SK-N-MC (cell line): Measurements from ENCODE around the gene ZNF423.

Source experiments
- DNase-seq: peaks from one replicate; pipeline ENCODE4 v3.0.0-alpha.2; 2011; ENCODE audit warnings: low read depth, low spot score
- H3K27ac ChIP-seq: fragments of 200-600 bp; sonication (generic); 2 replicates; pipeline ENCODE4 v1.5.1; 2016; ENCODE audit warnings: mixed run types
- H3K36me3 ChIP-seq: fragments of 200-600 bp; sonication (generic); 2 replicates; pipeline ENCODE4 v1.6.1; 2017; ENCODE audit warnings: antibody characterized with exemption, low read length, mixed read lengths; ENCODE audit not compliant: insufficient read depth
- H3K4me3 ChIP-seq: fragments of 200-600 bp; sonication (generic); 2 replicates; pipeline ENCODE4 v1.5.1; 2016
- H3K9ac ChIP-seq: fragments of 200-600 bp; sonication (generic); 2 replicates; pipeline ENCODE4 v1.8.0; 2017; ENCODE audit warnings: mixed run types, mixed read lengths; ENCODE audit not compliant: insufficient read length
- H3K9me3 ChIP-seq: fragments of 200-600 bp; sonication (generic); 2 replicates; pipeline ENCODE4 v1.6.1; 2017; ENCODE audit warnings: low read depth, mild to moderate bottlenecking, antibody characterized with exemption, low read length, moderate library complexity, mixed read lengths
- EZH2 ChIP-seq: fragments of 200-600 bp; sonication (generic); IDR thresholded peaks from one replicate; pipeline ENCODE4 v1.6.1; 2017; ENCODE audit warnings: antibody characterized with exemption
- FOXP2 ChIP-seq: optimal IDR thresholded peaks from 2 replicates; pipeline ENCODE3; 2011; ENCODE audit warnings: mild to moderate bottlenecking, moderate library complexity; ENCODE audit not compliant: insufficient read depth; ENCODE audit errors: extremely low read length, control extremely low read depth
- POLR2AphosphoS5 ChIP-seq: IDR thresholded peaks from 2 replicates; pipeline ENCODE4 v1.6.1; 2012; ENCODE audit warnings: mild to moderate bottlenecking, low read depth, low read length, borderline replicate concordance

ZNF423 gene

DNA sequence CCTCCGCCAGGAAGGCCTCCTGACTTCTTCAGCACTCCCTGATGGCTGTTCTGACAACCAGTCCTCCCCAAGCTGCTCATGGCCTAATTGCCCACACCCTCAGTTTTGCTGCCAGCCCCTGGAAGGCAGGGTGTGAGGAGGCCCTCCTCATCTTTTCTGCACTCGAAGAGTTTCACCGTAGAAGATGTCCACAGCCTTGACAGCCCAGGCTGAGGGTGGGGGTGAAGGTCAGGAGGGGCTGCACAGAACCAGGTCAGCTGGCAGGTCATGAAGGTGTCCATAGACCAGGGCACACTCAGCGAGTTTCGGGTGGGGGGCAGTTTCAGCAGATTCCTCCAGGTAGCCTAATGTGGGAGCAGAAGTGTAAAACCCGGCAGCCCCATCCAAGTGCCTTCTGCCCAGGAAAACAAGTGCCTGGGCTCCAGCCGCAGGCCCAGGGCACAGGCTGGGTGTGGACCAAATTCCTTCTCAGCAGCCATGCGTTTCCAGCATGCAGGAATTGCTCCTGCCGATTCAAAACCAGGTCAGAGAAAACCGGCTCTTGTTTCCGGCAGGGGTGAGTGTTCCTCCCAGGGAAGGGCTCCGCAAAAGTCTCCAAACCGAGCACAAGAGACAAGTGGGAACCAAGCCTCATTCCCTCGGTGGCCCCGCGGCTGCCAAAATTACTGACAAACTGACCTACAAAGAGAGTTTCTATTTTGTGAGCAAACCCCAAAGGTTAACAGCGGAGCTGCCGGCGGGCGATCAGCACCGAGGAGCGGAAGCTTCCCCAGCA is 253.5 kb downstream of the ZNF423 start:
- no peak for DNase-seq
- Histone ChIP-seq H3K9ac (no peak overlapping the region), H3K36me3 (no peaks in the 10 kb centered on the region), H3K9me3 (no peaks in the 10 kb centered on the region), H3K4me3 (no peak overlapping the region), H3K27ac (no peak overlapping the region)
- TF ChIP-seq POLR2AphosphoS5: no peak
- no peak for TF ChIP-seq FOXP2
- TF ChIP-seq EZH2: no peak

DNA sequence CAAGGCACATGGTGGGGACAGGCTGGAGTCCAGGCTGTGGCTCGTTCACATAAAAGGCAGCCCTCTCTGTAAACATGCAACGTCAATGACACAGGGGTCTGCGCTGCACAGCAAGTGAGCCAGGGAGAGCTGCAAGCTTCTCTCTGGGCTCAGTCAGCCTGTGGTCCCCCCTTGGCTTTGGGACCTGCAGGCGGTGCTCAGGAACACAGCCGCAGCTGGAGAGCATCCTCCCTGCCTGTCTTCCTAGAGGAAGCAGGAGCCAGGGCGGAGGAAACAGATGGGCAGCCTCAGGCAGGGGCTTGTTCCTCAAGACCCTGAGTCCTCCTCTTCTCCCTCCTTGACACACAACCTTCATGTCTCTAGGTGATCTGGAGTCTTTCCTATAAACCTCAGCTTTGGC is 254.3 kb downstream of the ZNF423 start:
- Histone ChIP-seq H3K9ac (no peak overlapping the region), H3K4me3 (no peak overlapping the region), H3K36me3 (no peaks in the 10 kb centered on the region), H3K27ac (no peak overlapping the region), H3K9me3 (no peaks in the 10 kb centered on the region)
- no peak for DNase-seq
- no peak for TF ChIP-seq EZH2

DNA sequence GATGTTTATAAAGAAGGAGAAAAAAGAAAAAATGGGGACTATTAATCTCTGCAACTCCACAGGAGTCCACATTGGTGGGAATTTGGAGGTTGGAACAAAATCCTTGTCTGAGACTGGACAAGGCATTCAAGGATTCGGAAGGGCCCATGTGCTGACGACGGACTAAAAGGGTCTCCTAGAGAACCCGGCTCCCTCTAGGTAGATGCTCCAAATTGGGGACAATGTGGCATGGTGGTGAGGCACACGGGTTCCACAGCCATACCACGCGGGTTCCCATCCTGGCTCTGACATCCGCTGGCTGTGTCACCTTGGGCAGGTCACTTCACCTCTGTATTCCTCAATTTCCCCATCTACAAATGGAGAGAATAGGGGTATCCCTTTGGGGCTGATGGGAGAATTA is 254.9 kb downstream of the ZNF423 start:
- TF ChIP-seq FOXP2 (no peak), POLR2AphosphoS5 (no peak), EZH2 (no peak)
- Histone ChIP-seq H3K4me3 (no peak overlapping the region), H3K9ac (no peak overlapping the region), H3K27ac (no peak overlapping the region), H3K36me3 (no peaks in the 10 kb centered on the region), H3K9me3 (no peaks in the 10 kb centered on the region)
- no peak for DNase-seq

DNA sequence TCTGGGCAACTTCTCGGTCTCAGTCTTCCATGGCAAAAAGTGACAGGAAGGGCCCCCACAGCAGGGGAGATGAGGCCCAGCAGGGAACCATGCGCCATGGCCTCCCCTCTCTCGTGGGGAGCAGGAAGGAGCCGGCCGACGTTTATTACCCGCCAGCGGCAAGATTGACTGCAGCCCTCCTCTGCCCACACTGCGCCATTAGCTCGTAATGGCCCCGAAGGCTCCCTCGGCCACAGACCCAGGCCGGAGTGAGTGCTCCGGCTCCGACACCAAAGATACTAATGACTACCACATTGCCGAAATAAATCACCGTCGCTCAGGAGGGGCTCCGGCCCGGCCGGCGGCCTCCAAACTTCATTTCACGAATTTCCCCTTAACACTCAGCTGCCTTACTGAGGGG is 255.4 kb downstream of the ZNF423 start:
- no peak for DNase-seq
- no peak overlapping the region for H3K27ac ChIP-seq
- no peak overlapping the region for H3K4me3 ChIP-seq
- no peaks in the 10 kb centered on the region for H3K36me3 ChIP-seq
- H3K9me3 ChIP-seq: no peaks in the 10 kb centered on the region
- no peak for TF ChIP-seq POLR2AphosphoS5
- TF ChIP-seq FOXP2: no peak
- no peak for TF ChIP-seq EZH2
- no peak overlapping the region for H3K9ac ChIP-seq

DNA sequence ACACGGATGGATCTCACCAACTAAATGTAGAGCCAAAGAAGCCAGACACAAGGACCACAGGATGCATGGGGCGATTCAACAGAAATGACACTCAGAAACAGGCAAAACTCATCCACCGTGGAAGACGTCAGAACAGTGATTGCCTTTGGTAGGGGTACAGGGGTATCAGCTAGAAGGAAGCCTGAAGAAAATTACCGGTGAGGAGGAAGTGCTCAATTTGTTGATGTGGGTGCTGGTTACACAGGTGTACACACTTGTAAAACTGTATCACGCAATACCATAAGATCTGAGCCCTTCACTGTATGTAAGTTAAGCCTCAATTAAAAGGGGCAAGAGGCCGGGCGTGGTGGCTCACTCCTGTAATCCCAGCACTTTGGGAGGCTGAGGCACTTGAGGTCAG is 256.2 kb downstream of the ZNF423 start:
- Histone ChIP-seq H3K36me3 (no peaks in the 10 kb centered on the region), H3K9ac (no peak overlapping the region), H3K4me3 (no peak overlapping the region), H3K9me3 (no peaks in the 10 kb centered on the region), H3K27ac (no peak overlapping the region)
- DNase-seq: no peak
- TF ChIP-seq EZH2 (no peak), FOXP2 (no peak)

DNA sequence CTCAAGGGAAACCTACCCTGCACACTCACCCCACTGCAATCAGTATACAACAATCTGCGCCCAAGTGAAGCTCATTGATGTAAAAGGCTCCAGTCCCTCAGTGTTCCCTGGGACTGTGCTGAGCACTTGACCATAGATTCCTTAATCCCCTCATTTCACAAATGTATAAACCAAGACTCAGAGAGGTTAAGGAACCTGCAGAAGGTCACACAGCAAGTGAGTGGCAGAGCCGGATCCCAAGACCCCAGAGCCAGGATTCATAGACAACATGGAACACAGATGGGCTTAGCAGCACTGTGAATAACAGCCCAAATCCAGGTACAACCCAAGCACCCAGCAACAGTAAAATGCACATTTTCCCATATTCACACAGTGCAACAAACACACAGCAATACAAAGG is 256.6 kb downstream of the ZNF423 start:
- Histone ChIP-seq H3K9me3 (no peaks in the 10 kb centered on the region), H3K4me3 (no peak overlapping the region), H3K9ac (no peak overlapping the region), H3K27ac (no peak overlapping the region), H3K36me3 (no peaks in the 10 kb centered on the region)
- DNase-seq: no peak
- TF ChIP-seq EZH2 (no peak), FOXP2 (no peak), POLR2AphosphoS5 (no peak)

DNA sequence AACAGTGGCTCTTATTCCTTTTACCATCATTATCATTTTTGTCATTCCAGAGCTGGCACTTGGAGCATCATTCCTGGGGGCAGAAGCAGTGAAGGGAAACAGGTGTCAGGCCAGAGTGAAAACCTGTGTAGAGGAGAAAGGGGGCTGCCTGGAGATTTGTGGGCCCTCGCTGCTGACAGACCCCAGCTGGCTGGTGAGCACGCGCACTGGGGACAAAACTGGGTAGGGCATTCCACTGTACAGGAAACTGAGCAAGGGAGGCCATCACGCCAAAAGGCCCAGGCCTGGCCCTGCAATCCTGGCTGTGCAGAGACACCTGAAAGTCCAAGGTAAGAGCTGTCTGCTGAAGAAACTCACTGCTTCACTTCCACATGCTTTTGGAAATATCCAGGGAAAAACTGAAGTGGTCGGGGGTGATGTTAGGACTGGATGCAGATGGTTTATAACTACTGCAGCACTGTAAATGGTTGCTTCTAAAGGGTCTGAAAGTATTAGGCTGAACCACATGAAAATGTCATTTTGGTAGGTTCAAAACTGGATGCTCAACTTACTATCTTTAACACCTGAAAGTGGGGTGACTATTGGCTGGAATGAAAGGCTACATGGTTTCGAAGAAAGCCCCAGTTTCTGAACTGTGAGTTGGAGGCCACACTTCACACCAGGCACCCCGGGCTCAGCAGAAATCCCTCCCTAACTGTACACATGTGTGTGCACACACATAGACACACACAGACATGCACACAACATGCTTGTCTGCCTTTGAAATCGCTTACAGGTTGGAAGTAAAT is 257.3 kb downstream of the ZNF423 start:
- Histone ChIP-seq H3K9ac (no peak overlapping the region), H3K36me3 (no peaks in the 10 kb centered on the region), H3K4me3 (no peak overlapping the region), H3K27ac (no peak overlapping the region), H3K9me3 (no peaks in the 10 kb centered on the region)
- no peak for DNase-seq
- TF ChIP-seq POLR2AphosphoS5 (no peak), EZH2 (no peak), FOXP2 (no peak)

DNA sequence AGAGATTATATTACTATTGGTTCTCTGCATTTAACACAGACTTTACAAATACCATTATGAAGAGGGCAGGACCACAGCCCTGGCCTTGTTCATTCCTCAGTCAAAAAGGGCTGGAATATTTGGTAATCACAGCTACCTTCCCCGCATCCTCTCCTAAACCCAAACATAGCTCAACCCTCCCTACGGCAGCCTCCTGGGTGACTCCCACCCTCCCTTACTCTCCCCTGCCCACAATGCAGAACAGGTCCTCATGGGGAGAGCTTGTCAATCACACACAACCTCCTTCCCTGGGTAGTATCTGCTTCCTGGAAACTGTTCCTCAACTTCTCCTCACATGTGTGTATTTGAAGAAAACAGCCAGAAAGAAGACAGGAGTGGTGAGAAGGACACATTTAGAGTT is 258.1 kb downstream of the ZNF423 start:
- H3K36me3 ChIP-seq: no peaks in the 10 kb centered on the region
- no peak overlapping the region for H3K4me3 ChIP-seq
- TF ChIP-seq POLR2AphosphoS5 (no peak), EZH2 (no peak), FOXP2 (no peak)
- no peak overlapping the region for H3K27ac ChIP-seq
- H3K9me3 ChIP-seq: no peaks in the 10 kb centered on the region
- DNase-seq: no peak
- no peak overlapping the region for H3K9ac ChIP-seq
